Transverse colon (tissue), 4 donors: Measurements from ENCODE around the gene SPATA6. TPM values are rescaled to one million over a fixed set of nuclear protein-coding genes. Genes with fewer than 3 reads are reported as not detected.

Experiments used
- DNase-seq: peaks from one replicate; pipeline ENCODE4 v3.0.0-alpha.2; 2019
- H3K27ac ChIP-seq, 4 donors: fragments of 200-600 bp; sonication (generic); 2 replicates each; pipeline ENCODE4 v1.5.1; 2016 to 2018; ENCODE audit warnings: inconsistent platforms in 4 of 4
- H3K27me3 ChIP-seq: fragments of 200-600 bp; sonication (generic); 2 replicates; pipeline ENCODE4 v1.5.1; 2017; ENCODE audit warnings: inconsistent platforms
- H3K36me3 ChIP-seq, 4 donors: fragments of 200-600 bp; sonication (generic); 2 replicates each; pipeline ENCODE4 v1.5.1; 2017 to 2019; ENCODE audit warnings: inconsistent platforms in 4 of 4
- H3K4me1 ChIP-seq, 4 donors: fragments of 200-600 bp; sonication (generic); 2 replicates each; pipeline ENCODE4 v1.5.1; 2017 to 2020; ENCODE audit warnings: inconsistent platforms in 4 of 4
- H3K4me3 ChIP-seq, 4 donors: fragments of 200-600 bp; sonication (generic); 1 replicate in 1 of 4; 2 replicates in 3 of 4; pipeline versions ENCODE4 v1.5.1 to v1.6.1; 2017 to 2019; ENCODE audit warnings: inconsistent platforms in 4 of 4
- H3K9me3 ChIP-seq, 2 donors: fragments of 200-600 bp; sonication (generic); 2 replicates each; pipeline ENCODE4 v1.5.1; 2017 to 2019; ENCODE audit warnings: inconsistent platforms in 2 of 2
- EP300 ChIP-seq: sonication (generic); formaldehyde crosslinking; IDR thresholded peaks from one replicate; pipeline ENCODE4 v1.6.1; 2017; ENCODE audit warnings: antibody characterized with exemption, low read depth
- POLR2A ChIP-seq: fragments of 450-650 bp; IDR thresholded peaks from one replicate; pipeline ENCODE4 v1.6.1; 2016; ENCODE audit warnings: antibody characterized with exemption, mild to moderate bottlenecking, moderate library complexity
- POLR2AphosphoS5 ChIP-seq, 3 donors: sonication (generic); formaldehyde crosslinking; IDR thresholded peaks; one replicate each; pipeline ENCODE4 v1.6.1; 2016; ENCODE audit warnings: antibody characterized with exemption in 3 of 3
- WGBS, 2 donors: methylation state at CpG; one replicate each; pipeline ENCODE4 v1.1.5; 2018; ENCODE audit warnings: low coverage in 1 of 2; 5-methylcytosine and 5-hydroxymethylcytosine counted together
- in situ Hi-C, 4 donors: fragments of 200-750 bp; cut with MboI; loops; one replicate each; pipeline versions ENCODE4 v1.15.0 to v1.15.1; 2017; ENCODE audit warnings: low sequenced_read_pairs in 3 of 4, low pct_ligation_motif_present in 1 of 4, low pct_unique_long_range_greater_than_20kb in 1 of 4
- intact Hi-C: fragments of 100-400 bp; cut with DNase I; formaldehyde crosslinking; loops from one replicate; pipeline ENCODE4 v1.15.1; 2023; ENCODE audit warnings: low total_unique reads
- small RNA-seq, 4 donors: library from RNA; depleted of rRNA; stranded (forward); fragments of <200 nt; gene quantifications; one replicate each; pipeline ENCODE3, GENCODE V24; 2016
- total RNA-seq, 4 donors: library from RNA; depleted of rRNA; stranded (reverse); fragments of >200 nt; gene quantifications; one replicate each; pipeline ENCODE4 v1.1.0, GENCODE V29; 2016
- TF ChIP-seq, protein P1 (sequence below), 5 experiments: fragments of 200-600 bp in 3 of 5; fragments of 450-650 bp in 2 of 5; sonication (generic) in 3 of 5; IDR thresholded peaks; 1 replicate in 2 of 5; 2 replicates in 3 of 5; pipeline ENCODE4 v1.5.1; 2016 to 2017; ENCODE audit warnings: antibody characterized with exemption in 5 of 5, inconsistent platforms in 3 of 5, mild to moderate bottlenecking in 2 of 5, moderate library complexity in 1 of 5

SPATA6 gene
- total RNA-seq, 4 donors from 2014 or later = 8.2 to 16.5 (median 14.6) TPM

DNA sequence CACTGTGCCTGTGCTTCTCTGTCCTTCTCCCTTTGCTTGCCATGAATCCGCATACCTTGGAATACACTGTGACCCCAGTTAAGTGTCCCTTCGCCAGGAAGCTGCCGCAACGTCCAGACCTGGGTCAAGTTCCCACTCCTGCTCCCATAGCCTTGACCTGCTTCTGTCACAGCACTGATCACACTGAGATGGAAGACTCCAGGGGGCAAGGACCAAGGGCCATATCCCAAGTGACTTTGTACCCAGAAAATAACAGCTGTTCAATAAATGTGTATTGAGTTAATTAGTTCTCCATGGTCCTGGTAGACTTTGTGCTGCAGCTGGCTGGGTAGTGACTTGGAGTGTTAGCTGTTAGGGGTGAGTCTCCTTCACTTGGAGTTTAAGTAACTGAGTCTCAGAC lies 223.6 kb downstream of the SPATA6 start:
- 92% methylated on average over 4 of the region's 4 CpGs; no CpG with 5 or more reads in 1 of the 2 donors for WGBS, 2 donors
- intact Hi-C loops = no loop called here

DNA sequence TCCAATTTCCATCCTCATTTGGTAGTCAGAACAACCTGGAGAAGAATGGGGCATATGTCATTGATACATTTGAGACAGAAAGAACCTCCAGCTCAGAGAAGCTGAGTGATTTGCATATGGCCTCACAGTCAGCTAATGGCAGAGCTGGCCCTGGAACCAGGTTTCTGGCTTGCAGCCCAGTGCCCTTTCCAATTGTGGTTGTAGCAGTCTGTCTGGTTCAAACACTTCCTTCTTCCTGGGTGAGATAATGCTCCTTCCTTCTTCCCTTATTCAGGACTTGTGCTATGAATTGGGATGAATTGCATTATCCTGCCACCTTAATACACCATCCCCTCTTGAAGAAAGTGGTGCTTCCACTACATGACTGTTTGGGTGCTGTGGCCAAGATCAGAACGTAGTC lies 225.3 kb downstream of the SPATA6 start:
- DNase-seq = peak; percentile 81
- H3K9me3 ChIP-seq = no peaks in the 10 kb centered on the region
- peak overlapping the region in 2 of 4 donors; percentile 7 to 46 for H3K27ac ChIP-seq
- TF ChIP-seq POLR2A = no peak
- peak in 1 of 3 donors; percentile 8 for TF ChIP-seq POLR2AphosphoS5 (IDR thresholded peaks at IDR 0.05)
- intact Hi-C loops (no loop called here), in situ Hi-C loops (loop anchor here in 1 of 4 donors (25.0 kb wide), 1 partner anchor 484 kb away; no protein-coding TSS in a partner anchor)
- whole genome bisulfite sequencing, 2 donors = 67% methylated on average over 1 of the region's 1 CpG
- H3K36me3 ChIP-seq = no peaks in the 10 kb centered on the region
- no peak overlapping the region for H3K4me3 ChIP-seq
- H3K4me1 ChIP-seq = peaks cover 0 to 28% (median 15%) of the 10 kb centered on the region in 4 donors
- H3K27me3 ChIP-seq = no peaks in the 10 kb centered on the region

More for the DNA sequence above, 223.6 kb downstream of the SPATA6 start:
- H3K27ac ChIP-seq = no peak overlapping the region
- no peaks in the 10 kb centered on the region for H3K27me3 ChIP-seq
- in situ Hi-C loops = loop anchor here in 1 of 4 donors (25.0 kb wide), 1 partner anchor 486 kb away; no protein-coding TSS in a partner anchor
- H3K4me3 ChIP-seq = no peak overlapping the region
- H3K36me3 ChIP-seq = no peaks in the 10 kb centered on the region
- no peaks in the 10 kb centered on the region for H3K9me3 ChIP-seq
- H3K4me1 ChIP-seq = peaks cover 0 to 29% (median 17%) of the 10 kb centered on the region in 4 donors
- no peak for DNase-seq
- TF ChIP-seq EP300 = no peak
- TF ChIP-seq, protein P1, sequence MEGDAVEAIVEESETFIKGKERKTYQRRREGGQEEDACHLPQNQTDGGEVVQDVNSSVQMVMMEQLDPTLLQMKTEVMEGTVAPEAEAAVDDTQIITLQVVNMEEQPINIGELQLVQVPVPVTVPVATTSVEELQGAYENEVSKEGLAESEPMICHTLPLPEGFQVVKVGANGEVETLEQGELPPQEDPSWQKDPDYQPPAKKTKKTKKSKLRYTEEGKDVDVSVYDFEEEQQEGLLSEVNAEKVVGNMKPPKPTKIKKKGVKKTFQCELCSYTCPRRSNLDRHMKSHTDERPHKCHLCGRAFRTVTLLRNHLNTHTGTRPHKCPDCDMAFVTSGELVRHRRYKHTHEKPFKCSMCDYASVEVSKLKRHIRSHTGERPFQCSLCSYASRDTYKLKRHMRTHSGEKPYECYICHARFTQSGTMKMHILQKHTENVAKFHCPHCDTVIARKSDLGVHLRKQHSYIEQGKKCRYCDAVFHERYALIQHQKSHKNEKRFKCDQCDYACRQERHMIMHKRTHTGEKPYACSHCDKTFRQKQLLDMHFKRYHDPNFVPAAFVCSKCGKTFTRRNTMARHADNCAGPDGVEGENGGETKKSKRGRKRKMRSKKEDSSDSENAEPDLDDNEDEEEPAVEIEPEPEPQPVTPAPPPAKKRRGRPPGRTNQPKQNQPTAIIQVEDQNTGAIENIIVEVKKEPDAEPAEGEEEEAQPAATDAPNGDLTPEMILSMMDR (IDR thresholded peaks at IDR 0.05) = no peak
- TF ChIP-seq POLR2AphosphoS5 (IDR thresholded peaks at IDR 0.05) = no peak
- no peak for TF ChIP-seq POLR2A

Small RNA genes within 50 kb of the gene (small RNA-seq; reads per million reads assigned to genes)
- gene RNU4-61P (0 reads per million in 4 donors), gene RNU6-723P (0 reads per million in 4 donors)

Other genes with a start within 250 kb of the SPATA6 start
- 10 to 100 TPM in 1 of 4 donors, 1 to 10 TPM in 2, not detected in 1; 2.2 to 15.2 (median 3.0) TPM for gene SLC5A9, start 249.5 kb downstream of the SPATA6 start, total RNA-seq